Activated naive CD4-positive, alpha-beta T cell treated with anti-CD3 and anti-CD28 coated beads, Interleukin-2, amount 10 ng/mL, durations not matched to agents 7 days and 5 days (primary cell): ENCODE data around the gene WWOX.

Experiments used
- CTCF ChIA-PET: fragments of 350-600 bp; sonication (Branson Sonifier 250); formaldehyde crosslinking; loops from one replicate; lab custom pipeline; 2021; ENCODE audit warnings: antibody characterized with exemption; lab: Charles Lee
- DNase-seq: peaks from one replicate; pipeline ENCODE4 v3.0.0-alpha.2; 2020
- H3K27ac Mint-ChIP-seq: one replicate; pipeline ENCODE4 v1.8.0; 2021; ENCODE audit warnings: mild to moderate bottlenecking, moderate library complexity, mixed read lengths
- H3K27me3 Mint-ChIP-seq: one replicate; pipeline ENCODE4 v1.8.0; 2021; ENCODE audit warnings: mild to moderate bottlenecking, mixed read lengths
- H3K36me3 Mint-ChIP-seq: one replicate; pipeline ENCODE4 v1.8.0; 2021; ENCODE audit warnings: mixed read lengths
- H3K4me1 Mint-ChIP-seq: one replicate; pipeline ENCODE4 v1.8.0; 2021; ENCODE audit warnings: mixed read lengths
- H3K4me3 Mint-ChIP-seq: one replicate; pipeline ENCODE4 v1.8.0; 2021; ENCODE audit warnings: mild to moderate bottlenecking, moderate library complexity, mixed read lengths
- H3K9me3 Mint-ChIP-seq: one replicate; pipeline ENCODE4 v1.8.0; 2021; ENCODE audit warnings: mixed read lengths

Gene WWOX

DNA sequence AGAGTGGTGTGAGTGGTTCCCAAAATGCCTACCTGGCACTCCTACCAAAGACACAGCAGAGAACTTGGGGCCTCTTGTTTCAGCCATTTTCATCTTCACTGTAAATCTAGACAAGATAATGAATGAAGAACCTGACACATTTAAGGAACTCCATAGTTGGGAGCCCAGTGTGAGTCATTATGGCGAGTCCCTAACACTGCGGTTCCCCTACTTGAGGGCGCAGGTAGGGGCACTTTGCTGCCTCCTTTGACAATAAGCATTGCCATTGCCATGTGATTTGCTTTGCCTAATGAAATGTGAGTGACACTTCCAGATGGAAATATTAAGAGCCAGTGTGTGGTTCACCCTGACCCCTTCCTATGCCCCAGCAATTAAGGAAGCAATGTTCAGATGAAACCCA is 983.5 kb downstream of the WWOX start:
- Mint-ChIP-seq H3K27me3 (peaks cover 28% of the 10 kb centered on the region), H3K4me1 (peaks cover 22% of the 10 kb centered on the region), H3K9me3 (no peaks in the 10 kb centered on the region), H3K4me3 (no peak overlapping the region), H3K27ac (no peak overlapping the region), H3K36me3 (no peaks in the 10 kb centered on the region)
- no peak for DNase-seq
- CTCF ChIA-PET, result no interaction called here

DNA sequence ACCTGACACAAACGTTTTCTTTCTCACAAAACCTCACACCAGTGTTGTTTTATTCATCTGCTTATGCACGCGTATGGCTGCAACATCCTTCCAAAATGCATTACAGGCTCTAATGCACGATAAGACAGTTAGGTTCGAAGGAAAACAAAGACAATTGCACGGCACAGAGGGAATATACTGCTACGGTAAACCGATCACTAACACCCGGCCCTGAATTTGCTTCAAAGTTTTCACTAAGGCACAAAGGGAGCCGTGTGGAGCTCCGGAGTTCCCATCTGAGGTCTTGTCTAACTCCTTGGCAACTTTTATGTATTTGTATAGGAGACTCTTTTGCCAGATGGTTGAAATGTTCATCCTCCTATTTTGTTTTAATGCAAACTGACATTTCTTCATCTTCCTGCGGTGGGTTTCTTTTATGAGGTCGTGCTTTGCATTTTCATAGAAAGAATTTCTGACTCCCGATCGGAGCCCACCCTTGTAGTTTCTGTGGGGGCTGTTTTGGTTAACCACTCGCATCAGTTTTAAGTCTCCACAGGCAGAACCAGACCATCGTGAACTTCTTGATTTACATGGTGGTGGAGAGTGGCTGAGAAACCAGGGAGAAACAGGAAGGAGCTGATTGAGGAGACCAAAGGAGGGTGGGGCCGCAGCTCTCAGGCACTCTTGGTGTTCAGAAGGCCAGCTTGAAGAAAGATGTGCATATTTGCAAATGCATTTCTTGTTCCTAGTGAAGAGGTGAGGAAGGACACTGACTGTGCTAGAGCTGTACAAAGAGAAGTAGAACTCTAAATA is 984.2 kb downstream of the WWOX start:
- CTCF ChIA-PET, result no interaction called here
- Mint-ChIP-seq H3K27me3 (peaks cover 28% of the 10 kb centered on the region), H3K4me3 (no peak overlapping the region), H3K36me3 (no peaks in the 10 kb centered on the region), H3K4me1 (peaks cover 21% of the 10 kb centered on the region), H3K27ac (peak overlapping the region; percentile 42), H3K9me3 (no peaks in the 10 kb centered on the region)
- no peak for DNase-seq

DNA sequence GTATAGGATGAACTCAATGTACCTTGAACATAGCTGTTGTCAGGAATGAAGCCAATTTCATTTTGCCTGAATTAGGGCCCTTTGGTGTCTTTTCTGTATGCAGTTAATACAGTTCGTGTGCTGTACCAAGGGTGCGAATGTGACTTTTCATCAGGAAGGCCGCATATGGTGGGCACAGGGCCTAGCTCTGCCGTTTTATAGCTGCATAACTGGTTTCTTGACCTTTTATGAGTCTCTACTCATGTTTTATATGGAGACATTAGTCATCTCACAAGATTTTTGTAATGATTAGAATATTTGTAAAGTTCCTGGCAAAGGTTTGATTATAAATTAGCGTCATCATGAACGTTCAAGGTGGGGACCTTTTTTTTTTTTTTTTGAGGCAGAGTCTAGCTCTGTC is 989.5 kb downstream of the WWOX start:
- no peak for DNase-seq
- H3K27ac Mint-ChIP-seq, result no peak overlapping the region
- no peak overlapping the region for H3K4me3 Mint-ChIP-seq
- H3K27me3 Mint-ChIP-seq, result peaks cover 21% of the 10 kb centered on the region
- peaks cover 4% of the 10 kb centered on the region for H3K9me3 Mint-ChIP-seq
- H3K4me1 Mint-ChIP-seq, result peaks cover 58% of the 10 kb centered on the region
- H3K36me3 Mint-ChIP-seq, result peaks cover 8% of the 10 kb centered on the region
- CTCF ChIA-PET, result no interaction called here

DNA sequence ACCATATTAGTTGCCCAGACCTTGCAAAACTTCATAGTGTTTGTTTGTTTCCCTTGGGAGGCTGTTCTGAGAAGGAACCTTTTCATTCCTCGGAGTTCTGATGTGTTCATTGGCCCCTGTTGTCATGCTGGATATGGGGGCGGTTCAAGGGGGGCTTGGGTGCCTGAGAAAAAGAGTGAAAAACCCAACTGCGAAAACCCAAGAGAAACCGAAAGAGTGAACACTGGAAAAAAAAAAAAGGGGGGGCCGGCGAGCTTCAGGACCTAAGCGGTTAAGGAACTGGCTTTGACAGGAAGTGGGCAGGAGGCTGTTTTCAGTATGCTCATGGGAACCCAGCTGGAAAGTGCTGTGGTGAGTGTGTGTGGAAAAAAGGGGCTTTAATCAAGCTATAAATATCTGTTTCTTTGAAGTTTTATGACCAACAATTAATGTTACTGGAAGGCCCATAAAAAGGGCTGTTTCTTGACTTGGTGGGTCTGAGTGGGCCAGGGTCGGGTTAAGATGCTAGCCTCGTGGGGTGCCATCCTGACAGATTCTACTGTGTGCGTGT is 990.4 kb downstream of the WWOX start:
- Mint-ChIP-seq H3K9me3 (peaks cover 4% of the 10 kb centered on the region), H3K36me3 (peaks cover 8% of the 10 kb centered on the region), H3K4me3 (peak overlapping the region; percentile 59), H3K4me1 (peaks cover 57% of the 10 kb centered on the region), H3K27ac (peak overlapping the region; percentile 74), H3K27me3 (peaks cover 26% of the 10 kb centered on the region)
- DNase-seq, result peak; percentile 79
- CTCF ChIA-PET, result no interaction called here

DNA sequence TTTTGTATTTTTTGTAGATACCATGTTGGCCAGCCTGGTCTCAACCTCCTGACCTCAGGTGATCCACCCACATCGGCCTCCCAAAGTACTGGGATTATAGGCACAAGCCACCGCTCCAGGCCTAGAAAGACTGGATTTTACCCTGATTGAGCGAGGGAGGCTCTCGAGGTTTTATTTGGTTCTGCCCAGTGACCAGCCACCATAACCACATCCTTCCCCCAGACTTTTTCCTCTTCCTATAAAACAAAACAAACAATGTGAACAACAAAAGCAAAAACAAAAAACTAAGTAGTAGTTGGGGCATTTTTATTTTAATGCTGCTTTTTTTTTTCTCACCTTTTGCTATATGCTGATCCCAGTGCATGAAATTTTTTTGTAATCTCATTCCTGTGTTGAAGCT is 991.5 kb downstream of the WWOX start:
- Mint-ChIP-seq H3K27me3 (peaks cover 31% of the 10 kb centered on the region), H3K9me3 (peaks cover 4% of the 10 kb centered on the region), H3K4me1 (peaks cover 55% of the 10 kb centered on the region), H3K4me3 (no peak overlapping the region), H3K27ac (no peak overlapping the region), H3K36me3 (peaks cover 8% of the 10 kb centered on the region)
- no peak for DNase-seq
- CTCF ChIA-PET, result interaction anchor here (1.0 kb wide), 1 partner anchor 17 kb away, joined by 3 read pairs; no protein-coding TSS in a partner anchor

DNA sequence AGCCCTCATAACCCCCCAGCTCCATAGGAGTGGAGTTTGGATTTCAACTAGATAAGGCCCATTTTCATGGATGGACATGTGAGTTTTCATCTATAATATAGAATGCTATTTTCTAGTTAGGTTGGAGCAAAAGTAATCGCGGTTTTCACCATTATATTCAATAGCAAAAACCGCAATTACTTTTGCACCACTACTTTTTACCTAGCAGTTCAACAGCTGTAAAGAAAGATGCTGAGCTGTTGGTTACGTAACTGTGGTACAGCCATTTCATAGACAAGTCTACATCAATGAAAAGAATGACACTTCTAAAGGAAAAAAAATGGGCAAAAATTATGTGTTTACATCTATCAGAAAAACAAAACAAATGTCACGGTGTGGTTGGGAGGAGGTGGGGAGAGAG is 993.4 kb downstream of the WWOX start:
- Mint-ChIP-seq H3K27me3 (peaks cover 37% of the 10 kb centered on the region), H3K4me3 (no peak overlapping the region), H3K9me3 (peaks cover 4% of the 10 kb centered on the region), H3K4me1 (peaks cover 61% of the 10 kb centered on the region), H3K36me3 (peaks cover 8% of the 10 kb centered on the region), H3K27ac (no peak overlapping the region)
- CTCF ChIA-PET, result no interaction called here
- no peak for DNase-seq

DNA sequence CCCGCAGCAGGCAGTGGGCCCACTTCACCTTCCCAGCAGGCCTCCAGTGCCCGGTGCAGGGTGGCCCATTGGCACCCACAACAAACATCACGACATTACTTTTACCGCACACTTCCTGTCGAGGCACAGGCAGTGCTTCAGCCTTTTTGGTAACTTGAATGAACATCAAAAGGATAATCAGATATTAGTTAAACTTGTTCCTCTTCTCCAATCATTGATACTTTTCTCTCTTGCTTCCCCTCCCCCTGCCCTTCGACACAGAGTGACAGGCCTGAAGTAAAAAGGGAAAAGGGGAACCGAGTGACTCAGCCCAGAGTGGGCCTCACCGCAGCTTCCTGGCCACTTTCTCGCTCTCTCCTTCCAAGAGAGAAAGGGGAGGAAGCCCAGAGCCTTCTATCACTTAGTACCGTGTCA is 994.1 kb downstream of the WWOX start:
- H3K27me3 Mint-ChIP-seq, result peaks cover 37% of the 10 kb centered on the region
- H3K4me3 Mint-ChIP-seq, result peak overlapping the region; percentile 10
- H3K36me3 Mint-ChIP-seq, result peaks cover 8% of the 10 kb centered on the region
- CTCF ChIA-PET, result no interaction called here
- H3K27ac Mint-ChIP-seq, result peak overlapping the region; percentile 70
- H3K4me1 Mint-ChIP-seq, result peaks cover 58% of the 10 kb centered on the region
- peak; percentile 50 for DNase-seq
- peaks cover 4% of the 10 kb centered on the region for H3K9me3 Mint-ChIP-seq

DNA sequence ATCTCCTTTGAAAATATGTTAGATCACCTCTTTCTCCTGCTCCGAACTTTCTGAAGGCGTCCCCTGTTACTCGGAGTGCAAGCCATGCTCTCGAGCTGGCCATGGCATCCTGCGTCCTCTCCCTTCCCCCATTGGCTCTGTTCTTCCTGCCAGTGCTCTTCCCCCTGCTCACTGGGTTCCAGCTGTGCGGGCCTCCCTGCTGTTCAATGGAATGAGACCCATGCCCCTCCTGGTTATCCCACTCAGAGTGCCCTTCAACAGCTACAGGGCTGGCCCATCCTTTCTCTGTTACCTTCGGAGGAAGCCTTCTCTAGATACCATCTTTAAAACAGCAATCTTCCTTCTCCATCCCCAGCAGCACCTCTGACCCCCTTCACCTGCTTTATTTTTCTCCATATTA is 996.8 kb downstream of the WWOX start:
- no peaks in the 10 kb centered on the region for H3K9me3 Mint-ChIP-seq
- CTCF ChIA-PET, result no interaction called here
- no peak overlapping the region for H3K27ac Mint-ChIP-seq
- H3K4me3 Mint-ChIP-seq, result no peak overlapping the region
- H3K4me1 Mint-ChIP-seq, result peaks cover 32% of the 10 kb centered on the region
- no peak for DNase-seq
- H3K36me3 Mint-ChIP-seq, result peaks cover under 1% of the 10 kb centered on the region
- peaks cover 45% of the 10 kb centered on the region for H3K27me3 Mint-ChIP-seq

DNA sequence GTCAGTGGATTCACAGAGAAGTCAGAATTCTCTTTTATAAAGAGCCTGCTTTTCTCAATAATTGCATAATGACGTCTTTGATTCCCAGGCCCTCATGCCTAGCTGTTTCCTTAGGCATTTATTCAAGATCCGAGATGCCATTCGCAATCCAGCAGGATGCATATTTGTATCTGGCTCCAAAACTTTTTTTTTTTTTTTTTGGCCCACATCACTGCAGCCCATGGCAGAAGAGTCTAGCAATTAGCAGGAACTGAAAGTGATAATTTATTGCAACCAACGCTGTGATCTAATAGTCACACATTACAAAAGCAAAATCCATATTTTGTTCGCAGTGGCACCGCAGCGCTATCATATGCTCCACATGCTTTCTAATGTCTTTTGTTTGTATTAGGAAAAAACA is 997.7 kb downstream of the WWOX start:
- CTCF ChIA-PET, result no interaction called here
- DNase-seq, result no peak
- no peaks in the 10 kb centered on the region for H3K9me3 Mint-ChIP-seq
- peaks cover 45% of the 10 kb centered on the region for H3K27me3 Mint-ChIP-seq
- no peaks in the 10 kb centered on the region for H3K36me3 Mint-ChIP-seq
- H3K4me3 Mint-ChIP-seq, result no peak overlapping the region
- peaks cover 23% of the 10 kb centered on the region for H3K4me1 Mint-ChIP-seq
- no peak overlapping the region for H3K27ac Mint-ChIP-seq

DNA sequence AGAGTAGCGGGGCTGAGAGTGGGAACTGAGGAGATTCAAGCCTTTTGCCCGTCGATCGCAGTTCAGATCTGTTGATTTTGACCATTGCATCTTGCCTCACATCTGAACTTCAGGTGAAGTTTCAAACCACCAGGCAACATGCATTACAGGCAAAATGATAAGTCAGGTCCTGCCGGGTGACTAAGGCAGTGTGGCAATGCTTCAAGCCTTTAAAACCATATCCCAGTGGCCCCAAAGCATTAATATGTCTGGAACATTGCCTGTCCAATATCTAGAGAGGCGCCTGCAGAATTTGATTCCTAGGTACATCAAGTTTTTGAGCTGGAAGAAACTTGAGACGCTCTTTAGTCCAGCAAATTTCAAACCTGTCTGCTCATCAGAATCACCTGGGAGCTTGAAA is 998.3 kb downstream of the WWOX start:
- no peak for DNase-seq
- H3K36me3 Mint-ChIP-seq, result no peaks in the 10 kb centered on the region
- CTCF ChIA-PET, result no interaction called here
- no peaks in the 10 kb centered on the region for H3K9me3 Mint-ChIP-seq
- peaks cover 17% of the 10 kb centered on the region for H3K4me1 Mint-ChIP-seq
- peaks cover 46% of the 10 kb centered on the region for H3K27me3 Mint-ChIP-seq
- no peak overlapping the region for H3K27ac Mint-ChIP-seq
- H3K4me3 Mint-ChIP-seq, result no peak overlapping the region

DNA sequence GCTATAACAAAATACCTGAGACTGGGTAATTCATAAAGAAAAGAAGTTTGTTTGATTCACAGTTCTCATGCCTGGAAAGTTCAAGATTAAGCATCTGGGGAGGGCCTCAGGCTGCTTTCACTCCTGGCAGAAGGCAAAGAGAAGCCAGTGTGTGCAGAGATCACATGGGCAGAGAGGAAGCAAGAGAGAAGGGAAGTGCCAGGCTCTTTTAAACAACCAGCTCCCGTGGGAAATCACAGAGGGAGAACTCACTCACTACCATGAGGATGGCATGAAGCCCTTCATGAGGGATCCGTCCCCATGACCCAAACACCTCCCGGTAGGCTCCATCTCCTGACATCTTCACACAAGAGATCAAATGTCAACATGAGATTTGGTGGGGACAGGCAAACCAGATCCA is 999.5 kb downstream of the WWOX start:
- DNase-seq, result no peak
- CTCF ChIA-PET, result no interaction called here

DNA sequence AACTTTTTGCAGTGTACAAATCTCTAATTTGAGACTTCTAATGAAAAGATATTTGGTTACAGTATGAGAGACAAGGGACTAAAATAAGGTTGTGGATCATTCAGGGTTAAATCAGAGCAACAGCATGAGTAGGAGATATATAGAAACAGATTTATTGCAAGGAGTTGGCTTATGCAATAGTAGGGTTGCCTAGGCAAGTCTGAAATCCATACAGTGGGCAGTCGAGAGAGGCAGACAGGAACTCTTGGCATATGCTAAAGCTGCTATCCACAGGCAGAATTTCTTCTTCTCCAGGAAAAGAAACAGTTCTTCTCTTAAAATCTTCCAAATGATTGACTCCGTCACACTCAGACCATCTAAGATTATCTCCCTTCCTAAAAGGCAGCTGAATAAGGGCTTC is 1000.3 kb downstream of the WWOX start:
- Mint-ChIP-seq H3K4me3 (no peak overlapping the region), H3K4me1 (peaks cover 6% of the 10 kb centered on the region), H3K36me3 (no peaks in the 10 kb centered on the region), H3K27me3 (peaks cover 40% of the 10 kb centered on the region), H3K27ac (no peak overlapping the region), H3K9me3 (no peaks in the 10 kb centered on the region)
- no peak for DNase-seq
- CTCF ChIA-PET, result interaction anchor here (1.6 kb wide), 1 partner anchor 37 kb away, joined by 3 read pairs; no protein-coding TSS in a partner anchor

More for the DNA sequence above, 999.5 kb downstream of the WWOX start:
- H3K4me1 Mint-ChIP-seq, result peaks cover 7% of the 10 kb centered on the region
- H3K4me3 Mint-ChIP-seq, result no peak overlapping the region
- no peaks in the 10 kb centered on the region for H3K9me3 Mint-ChIP-seq
- H3K27me3 Mint-ChIP-seq, result peaks cover 46% of the 10 kb centered on the region
- H3K36me3 Mint-ChIP-seq, result no peaks in the 10 kb centered on the region
- H3K27ac Mint-ChIP-seq, result no peak overlapping the region

DNA sequence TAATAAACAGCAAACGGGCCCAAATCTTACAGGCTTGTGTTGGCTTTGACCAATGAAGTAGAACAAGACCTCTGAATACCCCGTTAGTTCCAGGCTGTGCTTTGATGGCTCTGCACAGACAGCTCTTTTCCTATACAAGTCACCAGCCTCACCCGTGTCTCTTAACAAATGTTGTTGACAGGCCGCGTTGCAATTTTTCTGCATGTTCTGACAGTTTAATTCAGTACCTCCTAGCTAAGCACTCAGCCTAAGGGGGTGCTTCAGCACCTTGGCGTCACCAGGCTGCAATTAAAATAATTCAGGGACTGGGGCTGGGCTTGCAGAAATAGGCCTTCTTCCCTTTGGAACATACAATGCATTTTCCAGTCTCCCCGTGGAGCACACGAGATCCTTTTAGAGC is 1001.0 kb downstream of the WWOX start:
- peaks cover 6% of the 10 kb centered on the region for H3K4me1 Mint-ChIP-seq
- DNase-seq, result no peak
- CTCF ChIA-PET, result interaction anchor here (1.6 kb wide), 1 partner anchor 37 kb away, joined by 3 read pairs; no protein-coding TSS in a partner anchor
- no peaks in the 10 kb centered on the region for H3K9me3 Mint-ChIP-seq
- H3K27ac Mint-ChIP-seq, result no peak overlapping the region
- peaks cover 35% of the 10 kb centered on the region for H3K27me3 Mint-ChIP-seq
- no peak overlapping the region for H3K4me3 Mint-ChIP-seq
- no peaks in the 10 kb centered on the region for H3K36me3 Mint-ChIP-seq

DNA sequence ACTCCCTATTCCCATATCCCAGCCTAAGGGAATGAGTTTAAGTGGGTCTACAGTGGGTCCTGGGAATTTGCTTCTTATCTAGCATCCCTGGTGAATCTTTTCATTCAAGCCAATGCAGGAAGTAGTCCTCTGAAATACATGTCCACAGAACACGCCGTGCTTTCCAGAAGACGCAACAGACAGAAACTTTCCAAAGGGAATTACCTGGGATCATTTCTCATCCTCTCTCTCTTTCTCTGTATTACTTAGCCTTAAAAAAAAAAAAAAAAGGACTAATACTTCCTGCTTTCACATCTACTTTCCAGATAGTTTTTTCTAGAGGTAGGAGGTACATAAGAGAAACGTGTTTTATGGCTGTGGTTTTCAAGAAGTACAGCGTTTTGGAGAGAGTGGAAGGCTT is 1002.0 kb downstream of the WWOX start:
- Mint-ChIP-seq H3K9me3 (no peaks in the 10 kb centered on the region), H3K27me3 (peaks cover 25% of the 10 kb centered on the region), H3K27ac (no peak overlapping the region), H3K4me3 (no peak overlapping the region), H3K36me3 (no peaks in the 10 kb centered on the region), H3K4me1 (peaks cover 3% of the 10 kb centered on the region)
- CTCF ChIA-PET, result no interaction called here
- DNase-seq, result no peak

DNA sequence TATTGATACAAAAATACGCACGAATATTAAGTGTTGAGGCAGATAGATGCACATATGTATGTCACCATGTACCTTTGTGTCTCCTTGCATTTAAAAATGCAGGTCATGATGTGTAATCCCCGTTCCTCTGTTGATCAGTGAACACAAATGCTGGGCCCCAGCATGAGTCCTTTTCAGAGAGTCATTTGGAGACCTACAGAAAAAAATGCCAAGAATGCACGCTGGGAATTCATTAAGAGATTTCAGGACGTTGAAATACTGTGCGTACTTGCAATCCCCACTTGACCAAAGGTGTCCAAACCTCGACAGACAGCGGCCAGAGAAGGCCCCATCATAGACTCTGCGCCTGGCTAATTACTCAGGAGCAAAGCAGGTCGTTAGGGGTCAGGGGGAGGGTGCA is 1005.1 kb downstream of the WWOX start:
- CTCF ChIA-PET, result no interaction called here
- H3K4me1 Mint-ChIP-seq, result no peaks in the 10 kb centered on the region
- no peaks in the 10 kb centered on the region for H3K36me3 Mint-ChIP-seq
- DNase-seq, result no peak
- no peak overlapping the region for H3K4me3 Mint-ChIP-seq
- peaks cover 9% of the 10 kb centered on the region for H3K27me3 Mint-ChIP-seq
- H3K27ac Mint-ChIP-seq, result no peak overlapping the region
- H3K9me3 Mint-ChIP-seq, result no peaks in the 10 kb centered on the region
